ENCODE measurements around the gene TGFBR3.
"Not testable (repeated sequence)": the region's sequence is repeated elsewhere in the genome, so short reads cannot be mapped to it uniquely, and the experiment has no call there.

The TGFBR3 gene

GRCh38 chr1:91847851-91848250 is 38.1 kb downstream of the TGFBR3 start:
- DNase-seq (ENCODE audit: low spot score) = no peak

GRCh38 chr1:91846639-91847013 is 39.3 kb downstream of the TGFBR3 start:
- DNase-seq (ENCODE audit: low spot score) = no peak

- DNase-seq (ENCODE audit: low spot score) = no peak
Measured at GRCh38 chr1:91846007-91846638, 39.8 kb downstream of the TGFBR3 start.

GRCh38 chr1:91844862-91845528 is 41.0 kb downstream of the TGFBR3 start:
- no peak for DNase-seq (ENCODE audit: low spot score)

- DNase-seq (ENCODE audit: low spot score) = no peak
Measured at GRCh38 chr1:91843843-91844242, 42.1 kb downstream of the TGFBR3 start.

GRCh38 chr1:91842563-91842962 is 43.4 kb downstream of the TGFBR3 start:
- DNase-seq (ENCODE audit: low spot score) = no peak

- DNase-seq (ENCODE audit: low spot score) = no peak
Measured at GRCh38 chr1:91842056-91842455, 43.9 kb downstream of the TGFBR3 start.

- DNase-seq (ENCODE audit: low spot score) = not testable (repeated sequence)
Measured at GRCh38 chr1:91840276-91840675, 45.7 kb downstream of the TGFBR3 start.

- no peak for DNase-seq (ENCODE audit: low spot score)
Measured at GRCh38 chr1:91836331-91837040, 49.5 kb downstream of the TGFBR3 start.

- DNase-seq (ENCODE audit: low spot score) = no peak
Measured at GRCh38 chr1:91835087-91835521, 50.8 kb downstream of the TGFBR3 start.

GRCh38 chr1:91834549-91834948 is 51.4 kb downstream of the TGFBR3 start:
- DNase-seq (ENCODE audit: low spot score) = not testable (repeated sequence)

GRCh38 chr1:91833946-91834345 is 52.0 kb downstream of the TGFBR3 start:
- DNase-seq (ENCODE audit: low spot score) = no peak

- DNase-seq (ENCODE audit: low spot score) = no peak
Measured at GRCh38 chr1:91831132-91831930, 54.6 kb downstream of the TGFBR3 start.

GRCh38 chr1:91830242-91831131 is 55.5 kb downstream of the TGFBR3 start:
- DNase-seq (ENCODE audit: low spot score) = no peak

- no peak for DNase-seq (ENCODE audit: low spot score)
Measured at GRCh38 chr1:91829293-91830153, 56.4 kb downstream of the TGFBR3 start.

- no peak for DNase-seq (ENCODE audit: low spot score)
Measured at GRCh38 chr1:91828583-91829281, 57.2 kb downstream of the TGFBR3 start.

- no peak for DNase-seq (ENCODE audit: low spot score)
Measured at GRCh38 chr1:91827459-91828321, 58.3 kb downstream of the TGFBR3 start.

- DNase-seq (ENCODE audit: low spot score) = no peak
Measured at GRCh38 chr1:91827087-91827458, 58.9 kb downstream of the TGFBR3 start.

- DNase-seq (ENCODE audit: low spot score) = no peak
Measured at GRCh38 chr1:91826649-91827048, 59.3 kb downstream of the TGFBR3 start.
